HepG2 (cell line): ENCODE results near the gene CREG2. TPM values are rescaled to one million over a fixed set of nuclear protein-coding genes. Genes with fewer than 3 reads are reported as not detected.

Experiments used
- ATAC-seq: fragments of 200-7000 bp; cut with Tn5 transposase; 3 replicates; pipeline ENCODE4 v1.9.1; 2020; ENCODE audit warnings: mild to moderate bottlenecking, moderate library complexity
- BruUV-seq: library from RNA; stranded (reverse); fragments of 400-500 nt; replicated peaks from 2 replicates; lab custom pipeline; 2021; lab: Mats Ljungman, UMichigan
- CTCF ChIA-PET: fragments of 300-600 bp; formaldehyde crosslinking; extraction: SDS; loops from one replicate; lab custom pipeline; 2021; ENCODE audit warnings: low total read pairs, inconsistent platforms, low intra/inter-chr PET ratio; lab: Yijun Ruan, JAX
- POLR2A ChIA-PET: fragments of 350-600 bp; sonication (Branson Sonifier 250); formaldehyde crosslinking; loops from one replicate; lab custom pipeline; 2020; ENCODE audit warnings: antibody characterized with exemption, inconsistent platforms; lab: Yijun Ruan, JAX
- DNase-seq: peaks from one replicate; pipeline ENCODE4 v3.0.0-alpha.2; 2015; ENCODE audit warnings: low spot score
- FAIRE-seq: peaks from 3 replicates; lab custom pipeline; 2011; peaks lifted over from hg19 to GRCh38; lab: Jason Lieb, UNC
- H2AFZ ChIP-seq: one replicate; pipeline ENCODE4 v1.6.1; 2011; ENCODE audit warnings: low read length, inconsistent platforms
- H3K27ac ChIP-seq: fragments of 300-600 bp; 3 replicates; pipeline ENCODE4 v1.8.0; 2011; ENCODE audit warnings: mixed run types, mild to moderate bottlenecking, mixed read lengths, low read length, inconsistent platforms; ENCODE audit not compliant: insufficient read depth; ENCODE audit errors: extremely low read length
- H3K27me3 ChIP-seq, 2 experiments: fragments of 200-600 bp in 1 of 2; 2 replicates in 1 of 2; 3 replicates in 1 of 2; pipeline versions ENCODE4 v1.6.0 to v1.8.0; 2011; ENCODE audit warnings: low read length in 2 of 2, mild to moderate bottlenecking in 2 of 2, moderate library complexity in 2 of 2, inconsistent platforms in 1 of 2; ENCODE audit not compliant: insufficient read depth in 2 of 2, control insufficient read depth in 1 of 2
- H3K36me3 ChIP-seq, 2 experiments: fragments of 200-600 bp in 1 of 2; replicated peaks in 1 of 2; 2 replicates in 1 of 2; 3 replicates in 1 of 2; pipeline versions ENCODE4 v1.5.1 to v1.8.0; 2011; ENCODE audit warnings: low read length in 2 of 2, inconsistent platforms in 1 of 2; ENCODE audit not compliant: insufficient read depth in 2 of 2, control insufficient read depth in 1 of 2
- H3K4me1 ChIP-seq: 2 replicates; pipeline ENCODE4 v1.5.1; 2012; ENCODE audit warnings: low read length, inconsistent platforms; ENCODE audit not compliant: insufficient read depth
- H3K4me2 ChIP-seq: 2 replicates; pipeline ENCODE4 v1.6.0; 2011; ENCODE audit warnings: low read depth, low read length, inconsistent platforms
- H3K4me3 ChIP-seq, 3 experiments: fragments of 200-600 bp in 1 of 3; sonication (generic), shearing (Covaris generic) in 1 of 3; replicated peaks in 1 of 3; 2 replicates each; pipeline ENCODE4 v1.5.1; 2011 to 2016; ENCODE audit warnings: low read length in 3 of 3, inconsistent platforms in 2 of 3, low read depth in 2 of 3, mild to moderate bottlenecking in 2 of 3, control low read depth in 1 of 3, mixed read lengths in 1 of 3; ENCODE audit not compliant: insufficient read depth in 1 of 3
- H3K79me2 ChIP-seq: one replicate; pipeline ENCODE4 v1.6.1; 2011; ENCODE audit warnings: low read length, inconsistent platforms; ENCODE audit not compliant: insufficient read depth
- H3K9ac ChIP-seq: 2 replicates; pipeline ENCODE4 v1.6.0; 2011; ENCODE audit warnings: mild to moderate bottlenecking, low read depth, low read length, inconsistent platforms; ENCODE audit not compliant: insufficient read depth
- H3K9me3 ChIP-seq: 2 replicates; pipeline ENCODE4 v1.5.1; 2012; ENCODE audit warnings: mild to moderate bottlenecking, low read length
- H4K20me1 ChIP-seq: 2 replicates; pipeline ENCODE4 v1.6.0; 2011; ENCODE audit warnings: inconsistent platforms, mild to moderate bottlenecking, low read length, moderate library complexity; ENCODE audit not compliant: insufficient read depth
- MNT ChIP-seq: fragments of 450-650 bp; IDR thresholded peaks from 2 replicates; pipeline ENCODE4 v1.6.1; 2016
- XRCC5 ChIP-seq: fragments of 200-400 bp; formaldehyde crosslinking; optimal IDR thresholded peaks from 2 replicates; pipeline ENCODE3; 2017; ENCODE audit warnings: mild to moderate bottlenecking, low read length
- ZNF17 ChIP-seq: sonication (generic); formaldehyde crosslinking; IDR thresholded peaks from 2 replicates; pipeline ENCODE4 v1.5.0; 2020; ENCODE audit warnings: mild to moderate bottlenecking, missing genetic modification reagents
- ZNF318 ChIP-seq: sonication (generic); formaldehyde crosslinking; IDR thresholded peaks from 2 replicates; pipeline ENCODE4 v1.4.0; 2020; ENCODE audit warnings: mild to moderate bottlenecking, missing genetic modification reagents
- ZNF619 ChIP-seq: sonication (generic); formaldehyde crosslinking; IDR thresholded peaks from 2 replicates; pipeline ENCODE4 v1.4.0; 2020; ENCODE audit warnings: mild to moderate bottlenecking, missing genetic modification reagents
- ZNF83 ChIP-seq: sonication (generic); formaldehyde crosslinking; IDR thresholded peaks from 2 replicates; pipeline ENCODE4 v1.4.0; 2020; ENCODE audit warnings: missing genetic modification reagents, mild to moderate bottlenecking, borderline replicate concordance
- WGBS: methylation state at CpG from one replicate; pipeline ENCODE4 v1.1.6; 2017; ENCODE audit warnings: low lambda C conversion rate; 5-methylcytosine and 5-hydroxymethylcytosine counted together
- in situ Hi-C: cut with HindIII; loops from 2 replicates; pipeline ENCODE4 v1.10.0; 2017; ENCODE audit warnings: low pct_unique_long_range_greater_than_20kb; ENCODE audit not compliant: extremely low pct_ligation_motif_present
- intact Hi-C: fragments of 100-400 bp; cut with micrococcal nuclease; formaldehyde crosslinking; loops from one replicate; pipeline ENCODE4 v1.10.0; 2022; ENCODE audit not compliant: unreplicated experiment
- polyA plus RNA-seq, 8 experiments: library from polyadenylated mRNA; depleted of rRNA in 3 of 8; stranded (reverse) in 7 of 8; unstranded in 1 of 8; fragments of >200 nt; fragmentation: Illumina TruSeq in 4 of 8; extraction: Trizol in 4 of 8; gene quantifications; 2 replicates each; pipeline versions ENCODE4 v1.2.1 to v1.2.3, GENCODE V29; 2011 to 2016; ENCODE audit warnings: low read depth in 4 of 8, missing spikeins in 1 of 8, mixed read lengths in 1 of 8; ENCODE audit not compliant: insufficient read depth in 1 of 8
- total RNA-seq, 5 experiments: library from RNA; depleted of rRNA; stranded (reverse); fragments of >200 nt; fragmentation: Illumina TruSeq; extraction: Trizol; gene quantifications; 2 replicates each; pipeline ENCODE4 v1.2.3, GENCODE V29; 2016; ENCODE audit warnings: low read depth in 1 of 5

CREG2 gene
- total and polyA plus RNA-seq, 2 of the 13 experiments (the other 11 are each of a cell fraction or from before 2014, with no cell fraction given) = 0.18 to 0.26 TPM

- Histone ChIP-seq H4K20me1 (no peaks in the 10 kb centered on the region), H3K36me3 (no peaks in the 10 kb centered on the region), H3K79me2 (no peaks in the 10 kb centered on the region), H3K9ac (no peak overlapping the region), H3K27me3 (peaks cover 4 to 50% of the 10 kb centered on the region in 2 experiments; a peak in 4 of 5 replicates), H3K4me3 (no peak overlapping the region), H3K4me1 (no peaks in the 10 kb centered on the region), H2AFZ (no peak overlapping the region), H3K27ac (no peak overlapping the region), H3K9me3 (peaks cover 6% of the 10 kb centered on the region), H3K4me2 (no peak overlapping the region)
- DNase-seq (no peak), FAIRE-seq (no peak), ATAC-seq (no peak)
- WGBS = 38% methylated on average over 5 of the region's 5 CpGs
- POLR2A ChIA-PET = no interaction called here
- intact Hi-C loops (loop anchor here (10.0 kb wide), 1 partner anchor 1035 kb away; no protein-coding TSS in a partner anchor), in situ Hi-C loops (no loop called here)
- CTCF ChIA-PET = no interaction called here
- TF ChIP-seq ZNF83 (CRISPR knock-in tag) (no peak), ZNF619 (CRISPR knock-in tag) (no peak), MNT (peak; percentile 39), XRCC5 (no peak)
- BruUV-seq = no TSS peak
These were observed 22.8 kb upstream of the CREG2 start for GRCh38 chr2:101410114-101410513.

- H2AFZ ChIP-seq = no peak overlapping the region
- no peak for DNase-seq
- H3K4me1 ChIP-seq = no peaks in the 10 kb centered on the region
- H3K9me3 ChIP-seq = 0 out of 2 replicates have a peak, but pooled peaks cover 2% of the 10 kb centered on the region
- H3K27me3 ChIP-seq = peaks cover 4 to 50% of the 10 kb centered on the region in 2 experiments; a peak in 4 of 5 replicates
- no peaks in the 10 kb centered on the region for H3K36me3 ChIP-seq
- no peak overlapping the region for H3K4me2 ChIP-seq
- no peaks in the 10 kb centered on the region for H4K20me1 ChIP-seq
- BruUV-seq = no TSS peak
- intact Hi-C loops = loop anchor here (10.0 kb wide), 1 partner anchor 1035 kb away; no protein-coding TSS in a partner anchor
- in situ Hi-C loops = no loop called here
- H3K27ac ChIP-seq = no peak overlapping the region
- peak; percentile 46; the same call in 2 of the 3 replicates for ATAC-seq
- ChIA-PET CTCF (no interaction called here), POLR2A (no interaction called here)
- H3K79me2 ChIP-seq = no peaks in the 10 kb centered on the region
- H3K9ac ChIP-seq = no peak overlapping the region
- 39% methylated on average over 5 of the region's 5 CpGs for WGBS
- no peak for FAIRE-seq
- H3K4me3 ChIP-seq = no peak overlapping the region
- no peak for TF ChIP-seq ZNF318 (CRISPR knock-in tag)
- no peak for TF ChIP-seq ZNF17
These were observed 22.4 kb upstream of the CREG2 start for GRCh38 chr2:101409699-101410098.
